Prostate gland (tissue), 2 donors: ENCODE results near the gene TNFSF4.

ENCODE experiments used
- POLR2A ChIP-seq: fragments of 450-650 bp; IDR thresholded peaks from one replicate; pipeline ENCODE4 v1.6.1; 2016; ENCODE audit warnings: antibody characterized with exemption, mild to moderate bottlenecking
- POLR2AphosphoS5 ChIP-seq: sonication (generic); formaldehyde crosslinking; IDR thresholded peaks from one replicate; pipeline ENCODE4 v1.6.1; 2017; ENCODE audit warnings: antibody characterized with exemption
- TF ChIP-seq, protein P1 (sequence below), 4 experiments: fragments of 200-600 bp in 2 of 4; fragments of 450-650 bp in 2 of 4; sonication (generic) in 2 of 4; IDR thresholded peaks; 1 replicate in 3 of 4; 2 replicates in 1 of 4; pipeline ENCODE4 v1.5.1; 2016 to 2019; ENCODE audit warnings: antibody characterized with exemption in 4 of 4, mild to moderate bottlenecking in 2 of 4, moderate library complexity in 2 of 4

DNA sequence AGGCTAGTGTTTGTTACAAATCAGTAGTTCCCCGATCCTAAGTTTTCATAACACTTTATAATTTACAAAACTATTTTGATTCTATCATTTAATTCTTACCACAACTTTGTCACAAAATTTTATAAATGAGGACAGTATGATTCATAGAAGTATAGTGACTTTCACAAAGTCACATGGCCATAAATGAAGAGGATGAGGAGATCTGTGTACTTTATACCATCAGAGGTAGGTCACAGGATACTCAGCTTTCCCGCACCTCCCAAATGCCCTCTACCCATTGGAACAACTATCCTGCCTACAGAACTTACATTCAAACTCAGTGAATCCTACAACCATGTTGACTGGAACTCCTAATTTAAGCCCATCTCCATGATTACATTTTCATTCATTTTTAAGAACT lies 56.3 kb downstream of the TNFSF4 start:
- TF ChIP-seq, protein P1, sequence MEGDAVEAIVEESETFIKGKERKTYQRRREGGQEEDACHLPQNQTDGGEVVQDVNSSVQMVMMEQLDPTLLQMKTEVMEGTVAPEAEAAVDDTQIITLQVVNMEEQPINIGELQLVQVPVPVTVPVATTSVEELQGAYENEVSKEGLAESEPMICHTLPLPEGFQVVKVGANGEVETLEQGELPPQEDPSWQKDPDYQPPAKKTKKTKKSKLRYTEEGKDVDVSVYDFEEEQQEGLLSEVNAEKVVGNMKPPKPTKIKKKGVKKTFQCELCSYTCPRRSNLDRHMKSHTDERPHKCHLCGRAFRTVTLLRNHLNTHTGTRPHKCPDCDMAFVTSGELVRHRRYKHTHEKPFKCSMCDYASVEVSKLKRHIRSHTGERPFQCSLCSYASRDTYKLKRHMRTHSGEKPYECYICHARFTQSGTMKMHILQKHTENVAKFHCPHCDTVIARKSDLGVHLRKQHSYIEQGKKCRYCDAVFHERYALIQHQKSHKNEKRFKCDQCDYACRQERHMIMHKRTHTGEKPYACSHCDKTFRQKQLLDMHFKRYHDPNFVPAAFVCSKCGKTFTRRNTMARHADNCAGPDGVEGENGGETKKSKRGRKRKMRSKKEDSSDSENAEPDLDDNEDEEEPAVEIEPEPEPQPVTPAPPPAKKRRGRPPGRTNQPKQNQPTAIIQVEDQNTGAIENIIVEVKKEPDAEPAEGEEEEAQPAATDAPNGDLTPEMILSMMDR (IDR thresholded peaks at IDR 0.05): no peak
- TF ChIP-seq POLR2A (no peak), POLR2AphosphoS5 (no peak)
